ENCODE measurements around the gene SRSF3.

Gene SRSF3

GRCh38 chr6:36624461-36625157 is 30.4 kb downstream of the SRSF3 start:
- DNase-seq: no peak

- DNase-seq: peak; percentile 52
These were observed 31.2 kb downstream of the SRSF3 start for GRCh38 chr6:36625158-36625919.

DNA sequence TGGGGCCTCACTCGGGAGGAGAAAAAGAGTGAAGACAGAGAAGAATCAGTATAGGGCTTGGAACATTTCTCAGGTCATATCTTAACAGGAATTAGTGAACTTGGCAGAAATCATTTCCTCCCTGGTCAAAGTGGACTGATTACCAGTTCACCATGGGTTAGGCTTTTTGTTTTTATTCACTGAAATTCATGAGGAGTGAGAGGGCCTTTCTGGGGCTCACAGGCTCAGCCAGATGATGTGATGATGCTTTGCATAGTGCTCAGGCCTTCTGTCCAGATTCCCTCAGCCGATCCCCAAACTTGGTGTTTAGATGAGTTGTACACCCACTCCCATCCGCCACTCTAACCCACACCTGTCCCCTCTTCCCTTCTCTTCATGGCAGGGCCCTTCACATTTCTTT is 32.5 kb downstream of the SRSF3 start:
- no peak for DNase-seq

GRCh38 chr6:36627141-36627540 is 33.0 kb downstream of the SRSF3 start:
- no peak for DNase-seq

- DNase-seq: peak; percentile 43
These were observed 33.7 kb downstream of the SRSF3 start for GRCh38 chr6:36627801-36628246.

DNA sequence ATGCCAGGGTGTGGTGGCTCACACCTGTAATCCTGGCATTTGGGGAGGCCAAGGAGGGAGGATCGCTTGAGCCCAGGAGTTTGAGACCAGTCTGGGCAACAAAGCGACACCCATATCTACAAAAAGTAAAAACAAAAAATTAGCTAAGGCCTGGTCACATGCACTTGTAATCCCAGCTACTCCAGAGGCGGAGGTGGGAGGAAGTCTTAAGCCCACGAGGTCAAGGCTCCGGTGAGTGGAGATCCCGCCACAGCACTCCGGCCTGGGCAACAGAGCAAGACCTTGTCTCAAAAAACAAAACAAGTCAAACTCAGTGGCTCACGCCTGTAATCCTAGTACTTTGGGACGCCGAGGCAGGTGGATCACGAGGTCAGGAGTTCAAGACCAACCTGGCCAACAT is 35.6 kb downstream of the SRSF3 start:
- DNase-seq: no peak

DNA sequence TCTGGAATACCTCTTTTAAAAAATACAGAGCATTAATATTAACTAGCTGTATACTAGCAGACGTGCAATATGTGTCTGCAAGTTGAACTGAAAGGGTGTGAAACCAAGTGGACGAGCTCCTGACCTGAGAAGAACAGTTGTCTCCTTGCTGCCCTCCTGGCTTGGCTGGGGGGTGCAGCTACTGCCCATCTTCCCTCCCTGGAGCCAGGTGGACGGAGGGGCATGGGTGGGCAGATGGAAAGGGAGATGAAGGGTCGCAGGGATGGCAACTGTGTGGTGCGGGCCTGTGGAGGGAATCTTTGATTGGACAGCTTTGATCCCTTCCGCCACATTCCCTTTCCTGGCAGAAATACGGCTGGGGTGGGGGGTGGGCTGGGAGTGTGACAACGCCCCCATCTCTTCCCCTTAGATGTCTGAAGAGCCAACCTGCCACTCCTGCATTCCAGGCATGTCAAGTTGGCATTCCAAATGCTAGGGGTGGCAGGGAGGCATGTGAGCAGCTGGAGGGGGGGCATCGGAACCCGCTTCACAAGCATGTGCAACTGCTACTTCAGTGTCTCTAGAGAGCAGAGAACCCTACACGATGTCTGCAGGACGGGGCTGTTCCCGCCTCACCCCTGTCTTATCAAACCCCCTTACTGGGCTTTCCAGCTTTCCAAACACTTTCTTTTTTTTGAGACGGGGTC is 37.3 kb downstream of the SRSF3 start:
- no peak for DNase-seq

- no peak for DNase-seq
These were observed 39.2 kb downstream of the SRSF3 start for GRCh38 chr6:36633370-36633769.

- DNase-seq: no peak
These were observed 39.8 kb downstream of the SRSF3 start for GRCh38 chr6:36633915-36634314.

- DNase-seq: no peak
These were observed 40.4 kb downstream of the SRSF3 start for GRCh38 chr6:36634317-36635108.

- no peak for DNase-seq
These were observed 42.1 kb downstream of the SRSF3 start for GRCh38 chr6:36636283-36636682.

- DNase-seq: no peak
These were observed 42.7 kb downstream of the SRSF3 start for GRCh38 chr6:36636687-36637418.

DNA sequence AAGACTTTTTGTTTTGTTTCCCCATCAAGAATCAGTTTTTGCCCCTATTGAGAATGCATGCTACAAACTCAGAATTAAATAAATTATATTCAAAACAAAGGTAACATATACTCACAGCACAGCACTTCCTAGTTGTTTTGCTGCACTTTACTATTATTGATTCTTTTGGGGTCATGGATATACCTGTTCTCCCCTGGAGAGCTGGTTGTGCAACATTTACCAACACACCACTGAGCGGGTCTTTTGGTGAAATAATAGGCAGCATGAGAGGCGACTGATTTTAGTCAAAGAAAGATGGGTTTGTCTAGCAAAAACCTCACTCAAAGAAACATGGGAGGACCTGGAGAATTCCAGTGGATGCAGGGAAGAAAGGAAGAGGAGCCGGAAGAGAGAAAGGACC is 44.4 kb downstream of the SRSF3 start:
- no peak for DNase-seq

GRCh38 chr6:36639171-36639808 is 45.1 kb downstream of the SRSF3 start:
- DNase-seq: no peak

DNA sequence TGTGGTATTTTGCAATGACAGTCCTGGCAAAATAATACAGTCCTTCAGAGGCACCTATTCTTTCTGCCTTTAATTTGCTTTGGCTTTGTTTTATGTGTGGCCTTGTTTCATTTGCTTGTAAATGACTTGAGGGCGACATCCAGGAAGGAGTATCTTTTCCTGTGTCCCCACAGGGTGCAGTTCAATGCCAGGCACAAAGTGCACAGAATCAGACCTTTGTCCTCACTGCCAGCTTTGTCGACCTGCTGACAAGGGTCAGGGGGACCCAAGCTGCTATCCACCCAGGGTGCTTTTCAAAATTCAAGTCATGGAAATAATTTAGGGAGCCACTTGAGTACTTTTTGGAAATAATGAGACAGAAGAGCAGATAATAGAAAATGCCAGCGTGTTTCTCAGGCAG is 47.4 kb downstream of the SRSF3 start:
- DNase-seq: no peak

DNA sequence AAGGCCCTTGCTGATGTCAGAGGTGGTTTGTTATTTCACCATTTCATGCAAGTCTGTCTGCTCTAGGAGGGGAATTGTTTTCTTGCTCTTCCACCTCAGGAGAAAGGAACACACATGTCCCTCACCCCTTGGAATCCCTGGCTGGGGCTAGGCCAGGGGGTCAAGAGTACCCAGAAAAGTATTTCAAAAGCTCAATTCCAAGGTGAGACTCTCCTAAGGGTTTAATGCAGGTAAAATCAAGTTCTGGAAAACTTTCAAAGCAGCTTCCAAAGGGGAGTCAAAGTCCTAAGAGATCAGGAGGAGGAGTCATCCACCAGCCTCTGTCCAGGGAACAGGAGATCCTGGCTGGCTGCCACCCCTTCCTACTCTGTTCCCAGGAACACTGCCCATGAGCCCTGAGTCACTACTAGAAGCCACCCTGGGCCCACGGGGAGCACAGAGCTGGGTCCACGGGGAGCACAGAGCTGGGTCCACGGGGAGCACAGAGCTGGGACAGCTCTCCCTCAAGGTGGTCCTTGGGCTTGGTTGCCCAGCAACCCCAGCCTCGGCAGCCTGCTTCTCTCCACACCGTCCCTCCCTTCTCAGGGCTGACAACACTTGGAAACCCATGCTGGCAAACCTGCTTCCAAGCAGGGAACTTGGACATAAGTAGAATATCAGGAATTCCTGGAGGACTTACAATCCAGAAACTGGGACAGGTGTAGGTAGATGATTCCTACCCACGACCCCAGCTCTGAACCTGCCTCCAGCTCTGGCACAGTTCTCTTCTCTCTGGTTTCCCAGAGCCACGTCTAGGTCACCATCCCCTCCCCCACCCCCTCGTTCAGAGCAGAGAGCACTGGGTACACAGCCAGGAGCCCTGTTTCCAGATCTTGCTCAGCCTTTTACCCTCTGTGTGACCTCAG is 49.0 kb downstream of the SRSF3 start:
- DNase-seq: no peak

GRCh38 chr6:36643977-36644376 is 49.8 kb downstream of the SRSF3 start:
- no peak for DNase-seq

DNA sequence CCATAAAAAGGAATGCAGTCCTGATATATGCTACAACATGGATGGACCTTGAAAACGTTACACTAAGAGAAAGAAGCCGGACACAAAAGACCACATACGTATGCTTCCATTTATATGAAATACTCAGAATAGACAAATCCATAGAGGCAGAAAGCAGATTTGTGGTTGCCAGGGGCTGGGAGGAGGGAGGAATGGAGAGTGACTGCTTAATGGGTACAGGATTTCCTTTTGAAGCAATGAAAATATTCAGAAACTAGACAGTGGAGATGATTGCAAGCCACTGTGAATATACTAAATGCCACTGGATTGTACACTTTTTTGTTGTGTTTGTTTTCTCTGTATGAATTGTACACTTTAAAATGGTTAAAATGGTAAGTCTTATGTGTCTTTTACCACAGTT is 54.9 kb downstream of the SRSF3 start:
- no peak for DNase-seq

DNA sequence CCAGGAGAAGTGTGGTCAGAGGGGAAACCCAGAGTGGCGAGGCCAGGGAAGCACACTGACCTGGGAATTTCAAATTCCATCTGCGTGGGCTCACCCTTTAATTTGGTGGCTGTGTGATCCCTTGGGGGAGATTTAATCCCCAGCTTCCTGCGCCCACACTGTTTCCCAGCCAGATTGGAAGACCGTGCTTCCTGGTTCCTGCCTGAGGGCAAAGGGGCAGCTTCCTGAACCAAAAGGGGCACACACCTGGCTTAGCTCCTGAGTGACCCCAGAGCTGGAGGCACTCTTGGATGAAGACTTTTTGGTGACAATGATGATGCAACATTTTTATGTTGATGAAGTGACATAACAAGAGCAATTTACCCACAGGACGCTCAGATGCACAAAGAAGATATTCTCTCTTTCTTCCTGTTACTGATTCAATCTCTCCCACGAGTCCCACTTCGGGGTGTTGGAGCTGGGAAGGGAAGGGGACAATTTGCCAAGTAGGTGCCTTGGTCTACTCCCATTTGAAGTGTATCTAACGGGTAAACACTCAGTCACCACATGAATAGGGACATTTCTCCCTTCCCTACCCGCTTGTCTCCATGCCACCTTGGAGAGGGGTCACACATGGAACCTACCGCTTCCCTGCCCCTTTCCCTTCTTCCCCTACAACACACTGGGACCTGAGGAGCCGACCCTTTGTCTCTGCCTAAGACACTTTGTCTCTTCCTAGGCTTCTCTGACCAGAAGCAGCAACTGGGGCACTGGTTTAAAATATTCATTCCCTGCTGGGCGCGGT is 55.7 kb downstream of the SRSF3 start:
- DNase-seq: no peak

All from NCI-H1694 (cell line).